Ascending aorta (tissue), 2 donors: ENCODE measurements around the gene AMMECR1L. TPM values are rescaled to one million over a fixed set of nuclear protein-coding genes. Genes with fewer than 3 reads are reported as not detected.
"Not testable (repeated sequence)": the region's sequence is repeated elsewhere in the genome, so short reads cannot be mapped to it uniquely, and the experiment has no call there.

Experiments used
- DNase-seq, 2 donors: peaks; one replicate each; pipeline ENCODE4 v3.0.0-alpha.2; 2019; ENCODE audit warnings: low spot score in 2 of 2
- H3K27ac ChIP-seq, 2 donors: fragments of 200-600 bp; sonication (generic); one replicate each; pipeline ENCODE4 v1.5.1; 2016 to 2017; ENCODE audit warnings: mild to moderate bottlenecking in 1 of 2
- H3K27me3 ChIP-seq: fragments of 200-600 bp; sonication (generic); one replicate; pipeline ENCODE4 v1.5.1; 2017
- H3K36me3 ChIP-seq, 2 donors: fragments of 200-600 bp; sonication (generic); one replicate each; pipeline ENCODE4 v1.5.1; 2016
- H3K4me1 ChIP-seq, 2 donors: fragments of 200-600 bp; sonication (generic); one replicate each; pipeline ENCODE4 v1.5.1; 2016 to 2017; ENCODE audit warnings: mild to moderate bottlenecking in 1 of 2
- H3K4me3 ChIP-seq, 2 donors: fragments of 200-600 bp; sonication (generic); one replicate each; pipeline ENCODE4 v1.5.1; 2016 to 2017; ENCODE audit warnings: mild to moderate bottlenecking in 1 of 2
- H3K9me3 ChIP-seq, 2 donors: fragments of 200-600 bp; sonication (generic); one replicate each; pipeline ENCODE4 v1.5.1; 2016
- CTCF ChIP-seq, 3 experiments: fragments of 200-600 bp in 2 of 3; fragments of 450-650 bp in 1 of 3; sonication (generic) in 2 of 3; IDR thresholded peaks; one replicate each; pipeline ENCODE4 v1.5.1; 2016 to 2019; ENCODE audit warnings: antibody characterized with exemption in 3 of 3, mild to moderate bottlenecking in 1 of 3, moderate library complexity in 1 of 3
- intact Hi-C: fragments of 100-400 bp; cut with DNase I; formaldehyde crosslinking; loops from one replicate; pipeline ENCODE4 v1.15.1; 2023
- total RNA-seq: library from RNA; depleted of rRNA; stranded (reverse); fragments of >200 nt; gene quantifications from one replicate; pipeline ENCODE4 v1.1.0, GENCODE V29; 2016

The AMMECR1L gene
- 20.6 TPM for total RNA-seq

GRCh38 chr2:127885780-127886592 lies at the start of gene AMMECR1L:
TSS of gene AMMECR1L (minus strand) at chr2:127885956. CDS start at chr2:127874234, 11,722 bp downstream.
- H3K36me3 ChIP-seq, H3K27me3 ChIP-seq, H3K9me3 ChIP-seq: not testable (repeated sequence)
- DNase-seq: peak; percentile 63 to 89
- intact Hi-C loops: loop anchor here (10.0 kb wide), 3 partner anchors 209 to 1989 kb away; partner anchors contain the start of genes IWS1 and UGGT1
- Histone ChIP-seq H3K4me1 (peaks cover 9 to 28% of the 10 kb centered on the region in 2 donors), H3K27ac (peak within 1 kb of the TSS; percentile 88 to 93), H3K4me3 (peak within 1 kb of the TSS; percentile 67 to 69)

GRCh38 chr2:127935337-127935736 lies 49.6 kb upstream of the AMMECR1L start:
- Histone ChIP-seq H3K4me1 (no peaks in the 10 kb centered on the region), H3K9me3 (no peaks in the 10 kb centered on the region), H3K27me3 (no peaks in the 10 kb centered on the region), H3K36me3 (peaks cover 0 to under 1% of the 10 kb centered on the region in 2 donors), H3K4me3 (no peak overlapping the region), H3K27ac (no peak overlapping the region)
- no peak for DNase-seq
- intact Hi-C loops: no loop called here
- TF ChIP-seq CTCF (IDR thresholded peaks at IDR 0.05): no peak

DNA sequence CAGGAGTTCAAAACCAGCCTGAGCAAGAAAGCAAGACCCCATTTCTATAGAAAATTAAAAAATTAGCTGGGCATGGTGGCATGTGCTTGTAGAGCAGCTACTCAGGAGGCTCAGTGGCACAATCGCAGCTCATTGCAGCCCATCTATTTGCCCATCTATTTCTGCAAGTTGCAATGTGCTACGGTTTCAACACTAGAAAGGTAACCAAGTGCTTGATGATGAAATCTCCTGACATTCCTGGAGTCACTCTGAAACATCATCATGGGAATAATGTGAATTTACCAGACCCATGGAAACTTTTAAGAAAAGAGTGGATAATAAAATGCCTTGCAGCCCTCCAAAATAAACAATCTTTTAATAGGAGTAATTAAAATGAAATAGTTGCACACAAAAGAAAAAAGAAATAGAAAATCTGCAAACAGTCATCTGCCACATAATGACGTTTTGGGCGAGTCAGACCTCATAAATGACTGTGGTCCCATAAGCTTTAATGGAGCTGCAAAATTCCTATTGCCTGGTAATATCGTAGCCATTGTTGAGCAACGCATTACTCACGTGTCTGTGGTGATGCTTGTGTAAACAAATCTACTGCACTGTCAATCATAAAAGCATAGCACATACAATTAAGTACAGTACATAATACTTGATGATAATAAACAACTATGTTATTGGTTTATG lies 46.6 kb upstream of the AMMECR1L start:
- Histone ChIP-seq H3K27ac (no peak overlapping the region), H3K27me3 (no peaks in the 10 kb centered on the region), H3K4me3 (no peak overlapping the region), H3K36me3 (no peaks in the 10 kb centered on the region), H3K9me3 (no peaks in the 10 kb centered on the region), H3K4me1 (no peaks in the 10 kb centered on the region)
- intact Hi-C loops: no loop called here
- DNase-seq: no peak
- no peak for TF ChIP-seq CTCF (IDR thresholded peaks at IDR 0.05)

DNA sequence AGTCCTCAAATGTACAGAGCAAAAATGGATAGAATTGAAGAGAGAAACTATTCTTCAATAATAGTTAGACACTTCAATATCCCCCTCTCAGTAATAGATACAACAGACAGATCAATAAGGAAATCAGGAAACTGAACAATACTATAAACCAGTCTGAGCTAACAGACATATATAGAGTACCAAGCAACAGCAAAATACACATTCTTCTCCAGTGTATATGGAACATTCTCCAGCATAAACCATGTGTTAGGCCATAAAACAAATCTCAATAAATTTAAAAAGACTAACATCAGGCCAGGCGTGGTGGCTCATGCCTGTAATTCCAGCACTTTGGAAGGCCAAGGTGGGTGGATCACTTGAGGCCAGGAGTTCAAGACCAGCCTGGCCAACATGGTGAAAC lies 43.7 kb upstream of the AMMECR1L start:
- no peak overlapping the region for H3K27ac ChIP-seq
- no peak for TF ChIP-seq CTCF (IDR thresholded peaks at IDR 0.05)
- no peak for DNase-seq
- no peaks in the 10 kb centered on the region for H3K4me1 ChIP-seq
- intact Hi-C loops: no loop called here
- no peak overlapping the region for H3K4me3 ChIP-seq
- H3K27me3 ChIP-seq: no peaks in the 10 kb centered on the region
- no peaks in the 10 kb centered on the region for H3K9me3 ChIP-seq
- H3K36me3 ChIP-seq: no peaks in the 10 kb centered on the region

DNA sequence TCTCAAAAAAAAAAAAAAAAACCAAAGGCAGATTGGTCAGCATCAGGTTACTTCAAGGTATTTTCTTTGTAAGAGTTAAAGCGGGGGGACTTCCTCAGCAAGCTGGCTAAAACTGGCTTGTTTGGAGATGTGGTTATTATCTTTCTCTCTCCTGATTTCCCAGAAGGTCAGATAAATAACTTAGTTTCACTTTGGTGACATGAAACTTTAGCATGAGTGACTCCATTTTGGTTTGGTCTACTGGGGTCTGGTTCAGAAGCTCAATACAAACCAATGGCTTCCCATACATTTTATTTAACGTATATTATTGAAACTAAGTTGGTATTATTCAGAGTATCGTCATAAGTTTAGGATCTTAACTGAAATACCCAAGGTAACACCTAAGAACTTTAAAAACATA lies 41.6 kb upstream of the AMMECR1L start:
- H3K36me3 ChIP-seq: no peaks in the 10 kb centered on the region
- no peak overlapping the region for H3K27ac ChIP-seq
- no peaks in the 10 kb centered on the region for H3K4me1 ChIP-seq
- no peaks in the 10 kb centered on the region for H3K27me3 ChIP-seq
- DNase-seq: no peak
- no peak overlapping the region for H3K4me3 ChIP-seq
- H3K9me3 ChIP-seq: no peaks in the 10 kb centered on the region
- TF ChIP-seq CTCF (IDR thresholded peaks at IDR 0.05): no peak
- intact Hi-C loops: no loop called here

DNA sequence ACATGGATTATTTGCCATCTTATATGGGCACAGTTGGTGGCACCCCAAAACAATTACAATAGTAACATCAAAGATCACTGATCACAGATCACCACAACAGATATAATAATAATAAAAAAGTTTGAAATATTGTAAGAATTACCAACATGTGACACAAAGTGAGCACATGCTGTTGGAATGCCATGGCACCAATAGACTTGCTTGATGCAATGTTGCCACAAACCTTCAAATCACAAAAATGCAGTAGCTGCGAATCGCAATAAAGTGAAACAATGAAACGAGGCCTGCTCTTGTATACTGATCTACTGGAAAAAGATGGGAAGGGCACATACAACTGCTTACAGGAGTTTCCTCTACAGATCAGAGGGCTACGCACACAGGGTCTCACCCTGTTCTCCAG lies 32.2 kb upstream of the AMMECR1L start:
- Histone ChIP-seq H3K4me3 (no peak overlapping the region), H3K9me3 (no peaks in the 10 kb centered on the region), H3K4me1 (no peaks in the 10 kb centered on the region), H3K27me3 (no peaks in the 10 kb centered on the region), H3K36me3 (no peaks in the 10 kb centered on the region), H3K27ac (no peak overlapping the region)
- intact Hi-C loops: no loop called here
- no peak for TF ChIP-seq CTCF (IDR thresholded peaks at IDR 0.05)
- DNase-seq: no peak
